Hematopoietic multipotent progenitor cell treated with erythropoietin and hydrocortisone succinate and interleukin-3 and kit ligand, for 15 days (in vitro differentiated cells): ENCODE results near the gene MATN1.
A peak's percentile ranks its signal among the peaks of the same experiment; 100 is the strongest.

Experiments used
- DNase-seq: peaks from one replicate; pipeline ENCODE4 v3.0.0-alpha.2; 2015; ENCODE audit warnings: low spot score

Gene MATN1

GRCh38 chr1:30757352-30758120, 34.2 kb upstream of the MATN1 start, which contains the start of gene LAPTM5:
Gene LAPTM5 (minus strand): TSS chr1:30757774. CDS start chr1:30757745, 29 bp downstream.
- peak; percentile 45 for DNase-seq

GRCh38 chr1:30756545-30757351, 33.4 kb upstream of the MATN1 start:
- peak; percentile 68 for DNase-seq

- no peak for DNase-seq
Measured at GRCh38 chr1:30756206-30756544, 32.8 kb upstream of the MATN1 start.

GRCh38 chr1:30755746-30756145, 32.4 kb upstream of the MATN1 start:
- no peak for DNase-seq

GRCh38 chr1:30755334-30755733, 31.9 kb upstream of the MATN1 start:
- no peak for DNase-seq

- DNase-seq = no peak
Measured at GRCh38 chr1:30754684-30755171, 31.3 kb upstream of the MATN1 start.

GRCh38 chr1:30753660-30754123, 30.3 kb upstream of the MATN1 start:
- DNase-seq = no peak

- no peak for DNase-seq
Measured at GRCh38 chr1:30753118-30753517, 29.7 kb upstream of the MATN1 start.

GRCh38 chr1:30752651-30752908, 29.2 kb upstream of the MATN1 start:
- DNase-seq = no peak

- no peak for DNase-seq
Measured at GRCh38 chr1:30751830-30752650, 28.7 kb upstream of the MATN1 start.

- DNase-seq = no peak
Measured at GRCh38 chr1:30750731-30751291, 27.4 kb upstream of the MATN1 start.

GRCh38 chr1:30749691-30750583, 26.6 kb upstream of the MATN1 start:
- no peak for DNase-seq

GRCh38 chr1:30748699-30749401, 25.5 kb upstream of the MATN1 start:
- DNase-seq = no peak

GRCh38 chr1:30748098-30748698, 24.8 kb upstream of the MATN1 start:
- DNase-seq = no peak

GRCh38 chr1:30747033-30748008, 23.9 kb upstream of the MATN1 start:
- no peak for DNase-seq

GRCh38 chr1:30746212-30747032, 23.0 kb upstream of the MATN1 start:
- no peak for DNase-seq

GRCh38 chr1:30745834-30746208, 22.4 kb upstream of the MATN1 start:
- no peak for DNase-seq
